ENCODE data around the gene FBP2.
"Not testable (repeated sequence)": the region's sequence is repeated elsewhere in the genome, so short reads cannot be mapped to it uniquely, and the experiment has no call there.

FBP2 gene

DNA sequence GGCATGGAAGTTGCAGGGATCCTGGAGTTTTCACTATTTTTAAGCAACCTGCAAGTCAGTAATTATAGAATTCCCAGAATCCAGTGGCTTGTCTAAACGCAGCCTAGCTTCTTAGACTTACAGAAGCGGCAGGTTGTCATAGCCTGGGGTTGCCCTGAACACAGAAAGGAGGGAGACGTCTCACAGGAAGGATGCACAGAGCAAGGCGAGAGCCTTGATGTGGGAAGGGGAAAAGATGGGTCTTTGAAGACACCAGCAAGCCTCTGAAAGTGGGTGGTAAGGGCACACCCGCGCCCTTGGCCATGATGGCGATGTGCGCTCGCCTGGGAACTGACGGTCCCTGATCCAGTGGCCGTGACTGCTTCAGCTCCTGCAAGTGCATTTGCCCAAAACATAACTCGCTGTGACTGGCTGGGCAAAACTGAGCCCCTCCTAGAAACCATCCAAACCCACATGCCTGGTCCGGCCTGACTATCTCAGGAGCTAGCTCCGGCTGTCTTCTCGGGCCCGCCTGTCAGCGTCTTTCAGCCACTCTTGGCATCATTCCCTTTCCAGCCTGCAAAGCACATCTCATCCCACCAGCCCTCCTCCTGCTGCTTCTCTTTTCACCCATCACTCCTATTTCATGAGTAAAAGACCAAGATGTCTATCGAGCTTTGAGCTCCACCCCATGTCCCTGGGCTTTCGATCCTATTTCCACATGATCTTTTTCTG, 28.6 kb upstream of the FBP2 start:
- TF ChIP-seq POLR2A (IDR thresholded peaks at IDR 0.05; ENCODE audit: low read depth, low read length): no peak
- DNase-seq (ENCODE audit: insufficient read length, low spot score): no peak
- no peak for FAIRE-seq

DNA sequence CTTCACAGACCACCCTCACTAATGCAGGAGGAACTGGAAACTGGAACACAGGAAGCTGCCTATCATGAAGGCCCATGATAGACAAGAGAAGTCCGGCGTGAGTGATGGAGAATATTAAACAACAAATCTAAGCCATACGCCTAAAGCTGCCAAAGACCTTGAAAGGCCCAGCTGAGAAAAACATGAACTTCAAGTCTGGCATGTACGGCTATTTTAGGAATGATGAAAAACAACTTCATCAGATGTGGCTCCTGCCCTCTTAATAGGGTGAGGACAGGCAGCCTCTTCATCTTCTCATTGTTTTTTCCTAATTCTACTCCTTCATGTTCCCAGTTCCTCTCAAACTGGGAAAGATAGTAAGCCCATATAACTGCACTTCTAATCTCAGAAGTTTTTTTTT, 25.4 kb upstream of the FBP2 start:
- no peak for FAIRE-seq
- no peak for DNase-seq (ENCODE audit: insufficient read length, low spot score)
- TF ChIP-seq POLR2A (IDR thresholded peaks at IDR 0.05; ENCODE audit: low read depth, low read length): no peak

DNA sequence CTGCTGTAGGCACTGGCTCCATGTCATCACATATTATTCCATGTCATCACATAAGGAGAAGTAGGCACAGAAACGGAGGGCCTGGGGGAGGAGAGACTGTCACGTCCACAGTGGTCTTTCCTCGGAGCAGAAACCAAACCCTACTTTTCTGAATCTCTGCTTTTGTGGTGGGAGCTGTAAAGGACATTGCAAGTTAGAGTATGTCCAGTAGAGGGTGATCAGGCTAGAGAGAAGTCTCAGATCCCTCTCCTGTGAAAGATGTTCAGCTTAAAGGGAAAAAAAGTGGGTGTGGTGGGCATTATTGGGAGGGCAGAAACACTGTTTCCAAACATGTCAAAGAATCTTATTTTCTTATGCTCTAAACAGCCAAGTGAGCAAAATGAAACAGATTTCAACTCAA, 19.4 kb upstream of the FBP2 start:
- no peak for TF ChIP-seq POLR2A (IDR thresholded peaks at IDR 0.05; ENCODE audit: low read depth, low read length)
- DNase-seq (ENCODE audit: insufficient read length, low spot score) (no peak), FAIRE-seq (no peak)

DNA sequence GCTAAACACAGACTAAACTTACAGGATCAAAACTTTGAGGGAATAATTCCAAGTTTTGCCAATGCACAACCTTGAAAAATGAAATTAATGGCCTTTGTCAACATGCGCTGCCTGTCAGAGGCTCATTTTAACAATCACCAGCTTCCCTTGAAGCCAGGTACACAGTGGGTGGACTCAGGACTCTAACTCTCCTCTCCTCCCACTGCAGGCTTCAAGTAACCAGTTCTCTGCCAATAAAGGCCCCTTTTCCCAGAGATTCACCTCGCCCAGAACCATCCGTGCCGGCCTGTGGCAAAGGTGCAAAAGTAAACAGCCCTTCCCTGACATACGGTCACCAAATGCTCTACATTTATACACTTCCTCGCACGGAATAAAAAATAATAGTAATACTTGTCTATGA, 18.4 kb upstream of the FBP2 start:
- no peak for DNase-seq (ENCODE audit: insufficient read length, low spot score)
- TF ChIP-seq POLR2A (IDR thresholded peaks at IDR 0.05; ENCODE audit: low read depth, low read length): no peak
- no peak for FAIRE-seq

DNA sequence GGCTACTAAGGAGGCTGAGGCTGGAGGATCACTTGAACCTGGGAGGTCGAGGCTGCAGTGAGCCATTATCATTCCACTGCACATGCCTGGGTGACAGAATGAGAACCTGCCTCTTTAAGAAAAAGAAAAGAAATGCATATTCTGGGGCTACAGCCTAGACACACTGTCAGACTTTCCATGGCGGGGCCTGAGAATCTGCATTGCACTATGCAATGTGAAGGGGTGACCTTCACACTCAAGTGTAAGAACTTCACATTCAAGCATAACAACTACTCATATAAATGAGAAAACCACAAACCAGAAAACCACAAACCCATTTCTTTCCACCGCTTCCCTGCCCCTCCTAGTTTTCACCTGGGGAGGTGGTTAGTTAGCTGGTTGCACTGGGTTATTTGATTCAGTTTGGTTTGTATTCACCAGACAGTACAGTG, 18.0 kb upstream of the FBP2 start:
- DNase-seq (ENCODE audit: insufficient read length, low spot score) (no peak), FAIRE-seq (no peak)
- no peak for TF ChIP-seq POLR2A (IDR thresholded peaks at IDR 0.05; ENCODE audit: low read depth, low read length)

DNA sequence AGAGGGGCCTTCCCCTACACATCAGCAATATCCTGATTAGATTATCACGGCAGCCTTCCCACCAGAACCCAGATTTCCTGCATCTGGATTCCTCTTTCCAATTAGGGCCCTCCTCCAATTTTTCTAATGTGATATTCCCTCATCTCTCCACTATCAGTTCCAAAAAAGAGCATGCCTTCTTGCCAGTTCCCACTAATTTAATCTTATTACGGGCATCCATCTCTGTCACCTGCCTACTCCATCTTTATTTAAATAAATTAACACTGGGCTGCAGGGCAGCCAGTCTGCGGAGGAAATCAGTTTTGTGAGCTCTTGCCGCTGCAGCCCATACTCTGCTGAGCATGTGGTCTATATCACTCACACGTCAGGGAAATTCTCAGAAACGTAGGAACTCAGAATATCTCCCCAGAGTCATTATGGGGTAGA, 16.6 kb upstream of the FBP2 start:
- DNase-seq (ENCODE audit: insufficient read length, low spot score) (no peak), FAIRE-seq (no peak)
- no peak for TF ChIP-seq POLR2A (IDR thresholded peaks at IDR 0.05; ENCODE audit: low read depth, low read length)

DNA sequence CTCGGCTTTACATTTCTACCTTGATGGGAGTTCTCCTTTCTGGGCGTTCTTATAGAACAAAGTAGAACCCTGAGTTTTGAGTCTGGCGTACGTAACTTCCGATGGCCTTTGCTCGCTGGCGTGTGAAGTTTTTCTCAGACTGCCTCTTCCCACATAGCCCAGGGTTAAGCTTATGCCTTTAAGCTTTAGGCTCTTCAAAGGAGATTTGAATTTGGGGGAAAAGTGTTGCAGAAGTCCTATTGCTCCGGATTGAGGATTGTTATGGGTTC, 13.7 kb upstream of the FBP2 start:
- no peak for DNase-seq (ENCODE audit: insufficient read length, low spot score)
- no peak for TF ChIP-seq POLR2A (IDR thresholded peaks at IDR 0.05; ENCODE audit: low read depth, low read length)
- no peak for FAIRE-seq

DNA sequence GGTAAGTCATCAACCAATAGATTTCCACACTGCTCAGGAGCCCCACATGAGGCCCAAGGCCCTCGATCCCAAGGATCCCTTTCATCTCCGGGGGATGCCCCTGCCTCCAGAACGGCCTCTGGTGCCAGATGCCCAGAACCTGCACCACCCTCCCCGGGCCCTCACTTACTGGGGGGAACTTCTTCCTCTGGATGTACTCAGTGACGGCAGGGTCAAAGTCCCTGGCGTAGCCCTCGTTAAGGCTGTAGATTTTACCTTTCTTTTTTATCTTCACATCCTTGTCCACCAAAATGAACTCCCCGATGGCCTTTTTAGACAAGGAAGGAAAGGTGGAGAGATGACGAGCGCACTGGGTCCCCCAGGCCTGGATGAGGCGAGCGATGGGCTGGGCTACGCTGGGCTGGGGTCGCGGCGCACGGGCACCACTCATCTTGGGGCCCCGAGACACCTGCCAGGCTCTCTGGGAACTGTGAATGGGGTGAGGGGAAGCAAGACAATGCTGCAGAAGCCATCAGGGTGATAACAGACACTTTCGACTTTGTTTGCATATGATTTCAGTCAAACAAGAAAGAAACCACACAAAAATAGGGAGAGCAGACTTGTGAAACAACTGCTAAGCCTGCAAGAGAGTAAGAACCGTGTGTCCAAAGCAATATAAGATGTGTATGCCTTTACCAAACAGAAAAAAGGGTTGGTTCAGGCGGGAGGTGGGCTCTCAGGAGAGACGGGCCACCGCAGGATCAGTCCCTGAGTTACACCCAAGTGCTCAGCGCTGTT, 13.2 kb upstream of the FBP2 start:
- no peak for FAIRE-seq
- DNase-seq (ENCODE audit: insufficient read length, low spot score): no peak
- no peak for TF ChIP-seq POLR2A (IDR thresholded peaks at IDR 0.05; ENCODE audit: low read depth, low read length)

DNA sequence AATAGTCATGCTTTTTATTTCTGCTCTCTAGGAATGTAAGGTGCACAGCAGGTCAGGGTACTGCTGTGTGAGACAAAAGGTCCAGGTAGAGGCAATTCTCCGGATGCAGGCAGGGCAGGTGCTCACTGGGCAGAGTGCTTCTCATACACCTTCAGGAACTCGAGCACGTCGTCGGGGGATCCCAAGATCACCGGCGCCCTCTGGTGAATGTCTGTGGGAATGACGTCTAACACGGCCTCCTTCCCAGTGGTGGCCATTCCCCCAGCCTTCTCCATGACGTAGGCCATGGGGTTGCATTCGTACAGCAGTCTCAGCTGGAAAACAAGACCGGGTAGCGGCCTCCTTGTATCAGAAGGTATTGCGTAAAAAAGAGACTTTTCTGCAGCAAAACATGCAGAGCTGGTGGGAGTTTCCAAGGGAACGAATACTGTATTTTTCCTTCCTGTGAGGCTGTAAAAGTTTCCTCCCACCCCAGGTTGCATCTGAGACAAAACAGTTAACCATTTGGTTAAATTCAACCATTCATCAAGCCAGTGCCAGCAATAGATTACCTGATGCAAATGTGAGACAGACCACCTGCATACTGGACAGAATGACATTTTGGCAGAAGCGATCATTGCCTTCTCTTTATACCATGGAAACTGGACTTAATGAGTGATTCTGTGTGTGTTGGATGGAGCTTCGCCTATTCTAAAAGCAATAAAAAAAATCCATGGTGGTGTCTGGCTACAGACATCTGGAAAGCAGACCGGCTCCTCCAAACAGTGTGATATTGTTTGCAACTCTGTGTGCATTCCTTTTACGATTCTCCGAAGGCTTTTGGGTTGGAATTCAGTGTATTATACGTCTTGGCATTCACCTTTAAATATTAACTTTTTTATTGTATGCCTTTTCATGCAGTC, 9.9 kb upstream of the FBP2 start:
- TF ChIP-seq POLR2A (IDR thresholded peaks at IDR 0.05; ENCODE audit: low read depth, low read length): no peak
- peak; percentile 99 for DNase-seq (ENCODE audit: insufficient read length, low spot score)
- peak; percentile 95 for FAIRE-seq

DNA sequence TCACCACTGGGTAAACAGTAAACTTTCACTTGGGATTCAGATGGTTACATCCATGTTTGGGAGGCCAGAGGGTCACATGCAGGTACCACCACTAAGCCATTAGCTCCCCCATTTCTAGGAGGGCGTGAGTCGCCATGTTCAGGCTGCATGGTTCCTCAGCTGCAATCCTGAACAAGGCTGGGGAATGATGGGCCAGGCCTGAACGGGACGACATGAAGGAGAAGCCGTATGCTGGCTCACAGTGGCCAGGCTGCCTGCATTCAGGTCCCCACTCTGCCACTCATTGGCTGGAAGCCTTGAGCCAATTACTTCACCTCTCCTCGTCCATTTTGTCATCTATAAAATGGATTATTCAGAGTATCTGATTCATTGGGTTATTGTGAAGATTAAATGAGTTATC, 9.0 kb upstream of the FBP2 start:
- FAIRE-seq (no peak), DNase-seq (ENCODE audit: insufficient read length, low spot score) (no peak)
- no peak for TF ChIP-seq POLR2A (IDR thresholded peaks at IDR 0.05; ENCODE audit: low read depth, low read length)

DNA sequence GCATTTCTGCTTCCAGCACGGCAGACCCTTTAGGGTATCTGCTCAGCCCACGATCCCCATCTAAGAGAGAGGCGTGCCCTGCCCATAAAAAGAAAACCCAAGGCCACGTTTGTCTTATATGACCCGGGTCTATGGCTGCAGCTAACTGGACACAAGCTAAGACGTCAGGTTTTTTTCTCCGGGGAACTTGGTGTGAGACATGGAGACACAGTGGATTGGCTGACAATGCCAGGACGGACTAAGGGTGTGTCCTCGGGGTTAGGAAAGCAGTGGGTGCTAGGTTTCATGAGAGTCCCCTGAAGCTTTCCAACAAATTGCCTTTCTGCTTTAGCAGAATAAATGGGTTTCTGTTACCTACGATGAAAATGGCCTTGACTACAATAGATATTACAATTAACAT, 7.1 kb upstream of the FBP2 start:
- FAIRE-seq (no peak), DNase-seq (ENCODE audit: insufficient read length, low spot score) (no peak)
- TF ChIP-seq POLR2A (IDR thresholded peaks at IDR 0.05; ENCODE audit: low read depth, low read length): no peak

DNA sequence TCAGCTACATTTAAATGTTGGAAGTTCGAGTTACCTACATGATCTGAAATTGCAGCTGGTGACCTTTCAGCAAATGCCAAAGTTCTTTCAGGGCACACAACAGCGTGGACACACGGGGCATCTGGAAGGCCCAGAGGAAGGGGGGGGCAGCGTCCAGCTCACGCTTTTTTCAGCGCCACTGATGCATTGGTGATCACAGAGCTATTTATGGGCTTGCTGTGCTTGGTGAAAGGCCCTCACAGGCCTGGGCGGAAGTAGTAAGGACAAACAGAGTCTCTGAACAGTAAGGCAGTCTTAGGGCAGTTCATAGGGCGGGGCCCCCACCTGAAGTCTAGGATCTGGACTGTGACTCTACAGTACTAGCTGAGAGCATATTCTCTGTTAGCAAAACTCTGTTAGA, 6.6 kb upstream of the FBP2 start:
- TF ChIP-seq POLR2A (IDR thresholded peaks at IDR 0.05; ENCODE audit: low read depth, low read length): no peak
- DNase-seq (ENCODE audit: insufficient read length, low spot score) (no peak), FAIRE-seq (no peak)

DNA sequence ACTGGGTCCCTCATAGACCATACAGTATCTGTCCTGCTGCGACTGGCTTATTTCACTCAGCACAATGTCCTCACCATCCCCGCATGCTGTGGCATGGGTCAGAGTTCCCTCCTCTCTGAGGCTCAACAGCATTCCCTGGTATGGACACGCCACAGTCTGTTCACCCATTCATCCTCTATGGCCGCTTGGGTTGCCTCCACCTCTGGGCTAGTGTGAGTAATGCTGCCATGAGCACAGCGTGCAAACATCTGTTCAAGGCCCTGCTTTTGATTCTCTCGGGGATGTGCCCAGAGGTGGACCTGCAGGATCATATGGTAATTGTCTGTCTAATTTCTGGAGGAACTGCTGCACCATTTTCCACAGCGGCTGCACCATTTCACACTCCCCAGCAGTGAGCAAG, 5.5 kb upstream of the FBP2 start:
- no peak for TF ChIP-seq POLR2A (IDR thresholded peaks at IDR 0.05; ENCODE audit: low read depth, low read length)
- DNase-seq (ENCODE audit: insufficient read length, low spot score) (no peak), FAIRE-seq (no peak)

DNA sequence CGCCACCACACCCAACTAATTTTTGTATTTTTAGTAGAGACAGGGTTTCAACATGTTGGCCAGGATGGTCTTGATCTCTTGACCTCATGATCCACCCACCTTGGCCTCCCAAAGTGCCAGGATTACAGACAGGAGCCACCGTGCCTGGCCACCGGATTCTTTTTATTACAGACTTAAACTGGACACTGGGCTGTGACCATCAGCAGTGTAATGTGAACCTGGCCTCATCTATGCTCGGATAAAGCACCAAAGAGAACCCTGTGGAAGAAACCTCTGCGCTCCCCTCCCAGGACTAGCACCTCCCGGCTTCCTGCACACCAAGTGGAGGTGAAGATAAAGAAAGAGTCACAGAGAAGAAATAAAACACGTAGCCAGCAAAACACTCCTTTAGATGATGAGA, 941 bp downstream of the FBP2 start:
- not testable (repeated sequence) for FAIRE-seq; DNase-seq (ENCODE audit: insufficient read length, low spot score)

All from H54 (cell line).